Measurements from ENCODE around the gene FCAMR. TPM values are rescaled to one million over a fixed set of nuclear protein-coding genes. Genes with fewer than 3 reads are reported as not detected.

The FCAMR gene
- polyA plus RNA-seq, 3 donors: not detected

- WGBS (ENCODE audit: insufficient coverage): 0% methylated on average over 2 of the region's 4 CpGs
- no peaks in the 10 kb centered on the region for H3K9me3 ChIP-seq (replicated peaks in 1 of 2; ENCODE audit: control insufficient read depth in 1 of 2, insufficient read depth in 1 of 2, low read length in 2 of 2)
These were observed 18.8 kb downstream of the FCAMR start for GRCh38 chr1:206951318-206952100.

GRCh38 chr1:206949641-206950040 lies 20.6 kb downstream of the FCAMR start:
- Histone ChIP-seq H3K4me2 (replicated peaks; ENCODE audit: extremely low read depth, low read length, poor library complexity, severe bottlenecking) (no peak overlapping the region), H3K9me3 (replicated peaks in 1 of 2; ENCODE audit: control insufficient read depth in 1 of 2, insufficient read depth in 1 of 2, low read length in 2 of 2) (no peaks in the 10 kb centered on the region), H3K79me2 (ENCODE audit: insufficient read depth, low read length) (no peaks in the 10 kb centered on the region), H3K27ac (ENCODE audit: low read depth in 1 of 2, low read length in 2 of 2) (no peak overlapping the region), H4K20me1 (ENCODE audit: insufficient read depth, low read length) (no peaks in the 10 kb centered on the region), H3K9ac (ENCODE audit: insufficient read depth, low read length, poor library complexity, severe bottlenecking) (no peak overlapping the region), H3K36me3 (replicated peaks in 1 of 2; ENCODE audit: control insufficient read depth in 1 of 2, insufficient read depth in 2 of 2, low read length in 2 of 2) (no peaks in the 10 kb centered on the region), H3K27me3 (ENCODE audit: control insufficient read depth in 2 of 2, insufficient read depth in 2 of 2, low read length in 2 of 2) (peaks cover 0 to 2% of the 10 kb centered on the region in 2 donors), H3K4me1 (ENCODE audit: control insufficient read depth in 1 of 2, insufficient read depth in 2 of 2, low read length in 2 of 2) (peaks cover 39 to 55% of the 10 kb centered on the region in 2 donors), H2AFZ (ENCODE audit: insufficient read depth, low read depth, low read length, poor library complexity, severe bottlenecking) (no peak overlapping the region), H3K4me3 (replicated peaks in 1 of 3; ENCODE audit: low read depth in 2 of 3, low read length in 3 of 3) (no peak overlapping the region)
- Mint-ChIP-seq H3K27me3 (ENCODE audit: low read depth in 3 of 3) (peaks cover 8 to 12% (median 9%) of the 10 kb centered on the region in 3 donors), H3K27ac (no peak overlapping the region), H3K4me3 (peak overlapping the region in 1 of 2 donors; percentile 13), H3K36me3 (peaks cover 2 to 4% of the 10 kb centered on the region in 2 donors), H3K9me3 (peaks cover 0 to 7% (median 0%) of the 10 kb centered on the region in 7 donors), H3K4me1 (peaks cover 56% of the 10 kb centered on the region)
- whole genome bisulfite sequencing (ENCODE audit: insufficient coverage): 94% methylated on average over 3 of the region's 5 CpGs
- intact Hi-C loops (cut with micrococcal nuclease): no loop called here
- TF ChIP-seq CTCF (IDR thresholded peaks at IDR 0.05): no peak
- no peak for DNase-seq

More at GRCh38 chr1:206951318-206952100, 18.8 kb downstream of the FCAMR start:
- Histone ChIP-seq H2AFZ (ENCODE audit: insufficient read depth, low read depth, low read length, poor library complexity, severe bottlenecking) (no peak overlapping the region), H3K4me3 (replicated peaks in 1 of 3; ENCODE audit: low read depth in 2 of 3, low read length in 3 of 3) (no peak overlapping the region), H3K79me2 (ENCODE audit: insufficient read depth, low read length) (no peaks in the 10 kb centered on the region), H3K27me3 (ENCODE audit: control insufficient read depth in 2 of 2, insufficient read depth in 2 of 2, low read length in 2 of 2) (no peaks in the 10 kb centered on the region), H3K27ac (ENCODE audit: low read depth in 1 of 2, low read length in 2 of 2) (peak overlapping the region in 1 of 2 donors; percentile 64), H3K4me2 (replicated peaks; ENCODE audit: extremely low read depth, low read length, poor library complexity, severe bottlenecking) (peak overlapping the region; percentile 20), H3K36me3 (replicated peaks in 1 of 2; ENCODE audit: control insufficient read depth in 1 of 2, insufficient read depth in 2 of 2, low read length in 2 of 2) (no peaks in the 10 kb centered on the region), H3K9ac (ENCODE audit: insufficient read depth, low read length, poor library complexity, severe bottlenecking) (no peak overlapping the region), H4K20me1 (ENCODE audit: insufficient read depth, low read length) (no peaks in the 10 kb centered on the region), H3K4me1 (ENCODE audit: control insufficient read depth in 1 of 2, insufficient read depth in 2 of 2, low read length in 2 of 2) (peaks cover 40 to 59% of the 10 kb centered on the region in 2 donors)
- H3K9me3 Mint-ChIP-seq: peaks cover 0 to 7% (median 0%) of the 10 kb centered on the region in 7 donors
- H3K27ac Mint-ChIP-seq: peak overlapping the region in 5 of 7 donors; percentile 26 to 84 (median 55)
- peaks cover 66% of the 10 kb centered on the region for H3K4me1 Mint-ChIP-seq
- peaks cover 2 to 4% of the 10 kb centered on the region in 2 donors for H3K36me3 Mint-ChIP-seq
- intact Hi-C loops (cut with micrococcal nuclease): no loop called here
- no peak overlapping the region for H3K4me3 Mint-ChIP-seq
- DNase-seq: peak in 2 of 3 donors; percentile 38 to 43
- H3K27me3 Mint-ChIP-seq (ENCODE audit: low read depth in 3 of 3): peaks cover 7 to 9% (median 9%) of the 10 kb centered on the region in 3 donors
- no peak for TF ChIP-seq CTCF (IDR thresholded peaks at IDR 0.05)

All from CD14-positive monocyte (primary cell).